Amniotic epithelial cell (primary cell): ENCODE data around the gene METTL26.
"Not testable (repeated sequence)": the region's sequence is repeated elsewhere in the genome, so short reads cannot be mapped to it uniquely, and the experiment has no call there.

ENCODE experiments used
- DNase-seq: peaks from one replicate; pipeline ENCODE4 v3.0.0-alpha.2; 2010; ENCODE audit warnings: low read depth

METTL26 gene

GRCh38 chr16:625117-625976, 10.8 kb downstream of the METTL26 start:
- no peak for DNase-seq

- DNase-seq, result no peak
Observed at GRCh38 chr16:624526-625070, 11.5 kb downstream of the METTL26 start.

GRCh38 chr16:622920-623280, 13.2 kb downstream of the METTL26 start:
- no peak for DNase-seq

GRCh38 chr16:621526-622105, 14.5 kb downstream of the METTL26 start:
- no peak for DNase-seq

GRCh38 chr16:620700-621525, 15.2 kb downstream of the METTL26 start:
- DNase-seq, result no peak

GRCh38 chr16:619476-620100, 16.5 kb downstream of the METTL26 start:
- no peak for DNase-seq

GRCh38 chr16:617855-618254, 18.2 kb downstream of the METTL26 start:
- no peak for DNase-seq

- no peak for DNase-seq
Observed at GRCh38 chr16:616733-617586, 19.1 kb downstream of the METTL26 start.

- DNase-seq, result no peak
Observed at GRCh38 chr16:615122-615521, 21.0 kb downstream of the METTL26 start.

GRCh38 chr16:610513-611381, 25.4 kb downstream of the METTL26 start:
- no peak for DNase-seq

GRCh38 chr16:609984-610383, 26.1 kb downstream of the METTL26 start:
- DNase-seq, result no peak

GRCh38 chr16:609316-609715, 26.8 kb downstream of the METTL26 start:
- no peak for DNase-seq

GRCh38 chr16:608019-608418, 28.1 kb downstream of the METTL26 start:
- DNase-seq, result no peak

GRCh38 chr16:606656-607307, 29.3 kb downstream of the METTL26 start:
- no peak for DNase-seq

GRCh38 chr16:603933-604332, 32.2 kb downstream of the METTL26 start:
- no peak for DNase-seq

GRCh38 chr16:600781-601180, 35.3 kb downstream of the METTL26 start:
- DNase-seq, result no peak

- no peak for DNase-seq
Observed at GRCh38 chr16:598823-599739, 37.0 kb downstream of the METTL26 start.

GRCh38 chr16:597655-598054, 38.5 kb downstream of the METTL26 start:
- not testable (repeated sequence) for DNase-seq

- DNase-seq, result no peak
Observed at GRCh38 chr16:596736-597060, 39.4 kb downstream of the METTL26 start.
